HG03196 (cell line): ENCODE results near the gene IL2.

Experiments used
- ATAC-seq: cut with Tn5 transposase; IDR thresholded peaks from one replicate; pipeline ENCODE4 v1.9.1; 2021; ENCODE audit not compliant: unreplicated experiment

Gene IL2

GRCh38 chr4:122456231-122457116, at the start of gene IL2:
Gene IL2 (minus strand): TSS chr4:122456725. CDS start chr4:122456440, 285 bp downstream.
- ATAC-seq: no peak

- ATAC-seq: no peak
Measured at GRCh38 chr4:122503214-122503613, 46.7 kb upstream of the IL2 start.

- ATAC-seq: no peak
Measured at GRCh38 chr4:122500852-122501501, 44.5 kb upstream of the IL2 start.

- no peak for ATAC-seq
Measured at GRCh38 chr4:122489061-122489460, 32.5 kb upstream of the IL2 start.

GRCh38 chr4:122483481-122483880, 27.0 kb upstream of the IL2 start:
- no peak for ATAC-seq

- ATAC-seq: no peak
Measured at GRCh38 chr4:122481766-122482405, 25.4 kb upstream of the IL2 start.

GRCh38 chr4:122480655-122481487, 24.3 kb upstream of the IL2 start:
- ATAC-seq: no peak

- ATAC-seq: no peak
Measured at GRCh38 chr4:122479935-122480416, 23.5 kb upstream of the IL2 start.

GRCh38 chr4:122476745-122477144, 20.2 kb upstream of the IL2 start:
- no peak for ATAC-seq

- ATAC-seq: no peak
Measured at GRCh38 chr4:122476126-122476525, 19.6 kb upstream of the IL2 start.

GRCh38 chr4:122475233-122475632, 18.7 kb upstream of the IL2 start:
- no peak for ATAC-seq

- ATAC-seq: no peak
Measured at GRCh38 chr4:122469457-122469856, 12.9 kb upstream of the IL2 start.

- no peak for ATAC-seq
Measured at GRCh38 chr4:122458625-122459024, 2.1 kb upstream of the IL2 start.

- no peak for ATAC-seq
Measured at GRCh38 chr4:122453384-122453995, 3.0 kb downstream of the IL2 start.

- no peak for ATAC-seq
Measured at GRCh38 chr4:122450847-122451246, 5.7 kb downstream of the IL2 start.

- ATAC-seq: no peak
Measured at GRCh38 chr4:122434285-122434684, 22.2 kb downstream of the IL2 start.

- ATAC-seq: no peak
Measured at GRCh38 chr4:122431351-122431750, 25.2 kb downstream of the IL2 start.

- ATAC-seq: no peak
Measured at GRCh38 chr4:122423246-122423645, 33.3 kb downstream of the IL2 start.

- ATAC-seq: no peak
Measured at GRCh38 chr4:122412547-122412946, 44.0 kb downstream of the IL2 start.

- ATAC-seq: no peak
Measured at GRCh38 chr4:122403861-122404260, 52.7 kb downstream of the IL2 start.
